BJ (cell line): ENCODE data around the gene ATG16L1. TPM values are rescaled to one million over a fixed set of nuclear protein-coding genes. Genes with fewer than 3 reads are reported as not detected.

Source experiments
- CTCF ChIA-PET: fragments of 350-600 bp; formaldehyde crosslinking; extraction: SDS; loops from one replicate; lab custom pipeline; 2021; ENCODE audit warnings: antibody characterized with exemption, inconsistent platforms; lab: Yijun Ruan, JAX
- POLR2A ChIA-PET: fragments of 300-600 bp; sonication (Branson Sonifier 250); formaldehyde crosslinking; extraction: SDS; loops from one replicate; lab custom pipeline; 2021; ENCODE audit warnings: antibody characterized with exemption; lab: Charles Lee
- DNase-seq: peaks from one replicate; pipeline ENCODE4 v3.0.0-alpha.2; 2011; ENCODE audit warnings: low read depth
- H3K27me3 ChIP-seq: 2 replicates; pipeline ENCODE4 v1.6.0; 2011; ENCODE audit warnings: low read length; ENCODE audit not compliant: control insufficient read depth, insufficient read depth
- H3K36me3 ChIP-seq: 2 replicates; pipeline ENCODE4 v1.5.1; 2011; ENCODE audit warnings: low read length; ENCODE audit not compliant: control insufficient read depth, insufficient read depth
- H3K4me3 ChIP-seq: 2 replicates; pipeline ENCODE4 v1.5.1; 2011; ENCODE audit warnings: low read depth, mild to moderate bottlenecking, control low read depth, low read length
- polyA plus RNA-seq: library from polyadenylated mRNA; depleted of rRNA; stranded (reverse); fragments of >200 nt; gene quantifications from 2 replicates; pipeline ENCODE4 v1.2.3, GENCODE V29; 2011
- TF ChIP-seq, protein P1 (sequence below): IDR thresholded peaks from 2 replicates; pipeline ENCODE4 v1.5.1; 2011; ENCODE audit warnings: low read depth, mild to moderate bottlenecking, control low read depth, inconsistent platforms, low read length, moderate library complexity; ENCODE audit not compliant: insufficient read depth

The ATG16L1 gene
- polyA plus RNA-seq, 1 experiment, result 26.4 TPM

DNA sequence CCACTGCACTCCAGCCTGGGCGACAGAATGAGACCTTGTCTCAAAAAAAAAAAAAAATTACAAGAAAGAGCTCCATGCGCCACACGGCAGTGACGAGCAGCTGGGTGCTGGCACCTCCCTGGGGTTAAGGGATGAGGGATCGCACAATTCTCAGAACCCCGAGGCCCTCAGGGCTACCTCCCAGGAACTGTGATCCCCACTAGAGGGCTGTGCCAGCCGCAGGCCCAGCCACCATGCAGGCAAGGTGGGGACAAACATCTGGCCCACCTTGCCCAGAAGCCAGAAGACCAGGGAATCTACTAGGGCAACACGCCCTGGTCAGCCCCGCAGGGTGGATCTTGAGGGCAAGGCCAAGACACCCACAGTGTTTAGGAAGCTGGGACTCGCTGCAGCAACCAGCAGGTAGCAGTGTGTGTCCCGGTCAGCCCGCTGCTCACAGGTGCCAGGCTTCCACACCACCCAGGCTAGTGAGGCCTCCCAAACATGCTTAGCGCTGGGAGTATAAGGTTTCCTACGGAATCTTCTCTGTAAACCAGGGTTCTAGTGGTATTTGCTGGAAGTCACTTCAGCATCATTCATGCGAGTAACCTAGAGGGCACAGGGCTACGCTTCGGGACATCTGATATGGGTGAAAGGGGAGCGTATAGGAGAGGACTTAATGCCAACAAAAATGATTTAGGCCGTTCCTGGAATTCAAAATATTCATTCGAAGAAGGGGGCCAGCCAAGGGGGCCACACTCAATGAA, 62.9 kb downstream of the ATG16L1 start:
- H3K36me3 ChIP-seq, result no peaks in the 10 kb centered on the region
- peaks cover 10% of the 10 kb centered on the region for H3K27me3 ChIP-seq
- POLR2A ChIA-PET, result no interaction called here
- H3K4me3 ChIP-seq, result no peak overlapping the region
- CTCF ChIA-PET, result interaction anchor here (0.7 kb wide), 1 partner anchor 57 kb away, joined by 3 read pairs; no protein-coding TSS in a partner anchor
- TF ChIP-seq, protein P1, sequence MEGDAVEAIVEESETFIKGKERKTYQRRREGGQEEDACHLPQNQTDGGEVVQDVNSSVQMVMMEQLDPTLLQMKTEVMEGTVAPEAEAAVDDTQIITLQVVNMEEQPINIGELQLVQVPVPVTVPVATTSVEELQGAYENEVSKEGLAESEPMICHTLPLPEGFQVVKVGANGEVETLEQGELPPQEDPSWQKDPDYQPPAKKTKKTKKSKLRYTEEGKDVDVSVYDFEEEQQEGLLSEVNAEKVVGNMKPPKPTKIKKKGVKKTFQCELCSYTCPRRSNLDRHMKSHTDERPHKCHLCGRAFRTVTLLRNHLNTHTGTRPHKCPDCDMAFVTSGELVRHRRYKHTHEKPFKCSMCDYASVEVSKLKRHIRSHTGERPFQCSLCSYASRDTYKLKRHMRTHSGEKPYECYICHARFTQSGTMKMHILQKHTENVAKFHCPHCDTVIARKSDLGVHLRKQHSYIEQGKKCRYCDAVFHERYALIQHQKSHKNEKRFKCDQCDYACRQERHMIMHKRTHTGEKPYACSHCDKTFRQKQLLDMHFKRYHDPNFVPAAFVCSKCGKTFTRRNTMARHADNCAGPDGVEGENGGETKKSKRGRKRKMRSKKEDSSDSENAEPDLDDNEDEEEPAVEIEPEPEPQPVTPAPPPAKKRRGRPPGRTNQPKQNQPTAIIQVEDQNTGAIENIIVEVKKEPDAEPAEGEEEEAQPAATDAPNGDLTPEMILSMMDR, result no peak
- no peak for DNase-seq

DNA sequence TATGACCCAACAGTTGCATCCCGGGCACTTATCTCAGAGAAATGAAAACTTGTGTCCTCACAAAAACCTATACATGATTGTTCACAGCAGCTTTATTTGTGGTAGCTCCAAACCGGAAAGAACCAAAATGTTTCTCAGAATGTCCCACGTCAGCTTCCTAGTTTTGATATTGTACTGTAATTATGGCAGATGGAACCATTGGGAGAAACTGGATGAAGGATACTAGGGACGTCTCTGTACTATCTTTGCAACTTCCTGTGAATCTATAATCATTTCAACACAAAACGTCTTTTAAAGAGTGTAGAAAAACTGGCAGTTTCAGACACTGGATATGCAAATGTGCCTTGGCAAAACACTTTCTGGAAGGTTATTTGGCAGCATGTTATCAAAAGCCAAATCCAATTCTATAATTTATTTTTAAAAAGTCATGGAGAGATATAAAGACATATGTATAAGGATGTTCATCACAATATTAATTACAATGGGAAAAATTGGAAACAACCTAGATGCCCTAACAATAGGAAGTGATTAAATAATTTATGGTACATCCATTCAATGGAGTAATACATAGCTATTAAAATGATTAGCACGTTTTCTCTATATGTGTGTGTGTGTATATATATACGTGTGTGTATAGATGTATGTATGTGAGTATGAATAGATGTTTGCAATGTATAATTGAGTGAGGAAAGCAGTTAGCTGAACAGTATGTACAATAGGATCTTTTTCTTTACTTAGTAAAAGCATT, 65.9 kb downstream of the ATG16L1 start:
- ChIA-PET POLR2A (no interaction called here), CTCF (interaction anchor here (1.2 kb wide), 1 partner anchor 11 kb away, joined by 3 read pairs; no protein-coding TSS in a partner anchor)
- no peak for DNase-seq
- Histone ChIP-seq H3K36me3 (no peaks in the 10 kb centered on the region), H3K4me3 (no peak overlapping the region), H3K27me3 (peaks cover 22% of the 10 kb centered on the region)
- TF ChIP-seq, protein P1, result no peak

DNA sequence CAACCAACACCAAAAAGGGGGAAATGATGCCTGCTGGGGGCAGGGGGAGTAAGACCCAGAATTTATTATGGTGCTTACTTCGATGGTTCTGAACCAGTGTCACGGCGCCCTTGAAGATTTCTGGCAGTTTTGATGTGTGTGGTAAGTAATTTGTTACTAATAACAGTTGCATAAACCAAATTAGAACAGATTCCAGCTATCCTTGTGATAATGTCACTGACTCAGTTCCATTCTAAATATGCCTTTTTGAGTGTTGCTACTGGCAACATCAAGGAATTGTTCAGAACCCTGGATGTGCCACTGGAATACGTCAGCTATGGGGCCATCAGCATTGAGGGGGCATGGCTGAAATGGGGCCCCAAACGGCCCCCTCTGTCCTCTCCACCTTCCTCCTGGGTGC, 67.8 kb downstream of the ATG16L1 start:
- H3K36me3 ChIP-seq, result no peaks in the 10 kb centered on the region
- ChIA-PET POLR2A (no interaction called here), CTCF (no interaction called here)
- TF ChIP-seq, protein P1, result no peak
- peaks cover 20% of the 10 kb centered on the region for H3K27me3 ChIP-seq
- DNase-seq, result no peak
- no peak overlapping the region for H3K4me3 ChIP-seq

DNA sequence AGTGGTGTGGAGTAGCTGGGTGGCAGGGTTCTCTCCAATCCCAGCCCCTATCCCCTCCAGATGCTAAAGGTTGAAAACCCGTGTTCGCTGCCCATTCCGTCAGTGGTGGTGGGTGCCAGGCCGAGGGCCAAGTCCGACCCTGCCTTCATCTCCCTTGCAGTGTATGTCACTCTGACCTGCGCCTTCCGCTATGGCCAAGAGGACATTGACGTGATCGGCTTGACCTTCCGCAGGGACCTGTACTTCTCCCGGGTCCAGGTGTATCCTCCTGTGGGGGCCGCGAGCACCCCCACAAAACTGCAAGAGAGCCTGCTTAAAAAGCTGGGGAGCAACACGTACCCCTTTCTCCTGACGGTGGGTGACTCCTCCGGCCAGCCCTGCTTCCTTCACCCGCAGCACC, 69.0 kb downstream of the ATG16L1 start:
- no peak overlapping the region for H3K4me3 ChIP-seq
- H3K27me3 ChIP-seq, result peaks cover 19% of the 10 kb centered on the region
- H3K36me3 ChIP-seq, result no peaks in the 10 kb centered on the region
- no peak for DNase-seq
- TF ChIP-seq, protein P1, result no peak
- ChIA-PET POLR2A (no interaction called here), CTCF (no interaction called here)

DNA sequence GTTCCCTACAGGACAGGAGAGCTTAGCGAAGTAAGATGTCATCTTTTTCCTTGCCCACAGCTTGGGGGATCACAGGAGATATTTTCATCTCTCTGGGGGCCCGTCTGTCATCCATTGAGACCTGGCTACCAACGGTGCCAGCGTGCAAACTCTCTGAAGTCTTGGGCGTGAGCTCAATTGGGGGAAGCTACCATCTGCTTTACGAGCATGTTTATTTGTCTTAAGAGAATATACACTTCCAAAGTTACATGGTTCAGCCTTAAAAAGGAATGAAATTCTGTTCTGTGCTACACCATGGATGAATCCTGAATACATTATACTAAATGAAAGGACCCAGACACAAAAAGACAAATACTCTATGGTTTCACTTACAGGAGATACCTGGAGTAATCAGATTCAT, 69.7 kb downstream of the ATG16L1 start:
- ChIA-PET CTCF (interaction anchor here (0.8 kb wide), 1 partner anchor 10 kb away, joined by 3 read pairs; no protein-coding TSS in a partner anchor), POLR2A (no interaction called here)
- Histone ChIP-seq H3K27me3 (peaks cover 19% of the 10 kb centered on the region), H3K36me3 (no peaks in the 10 kb centered on the region), H3K4me3 (no peak overlapping the region)
- TF ChIP-seq, protein P1, result no peak
- DNase-seq, result no peak
